GM12892 (cell line): ENCODE measurements around the gene CISD1.

Source experiments
- POLR2A ChIP-seq: IDR thresholded peaks from 2 replicates; pipeline ENCODE4 v1.6.1; 2011; ENCODE audit warnings: low read depth, low read length, control low read depth
- POLR2AphosphoS5 ChIP-seq: IDR thresholded peaks from 2 replicates; pipeline ENCODE4 v1.6.1; 2011; ENCODE audit warnings: low read depth, low read length, control low read depth
- TAF1 ChIP-seq: IDR thresholded peaks from 2 replicates; pipeline ENCODE4 v1.6.1; 2011; ENCODE audit warnings: low read depth, mild to moderate bottlenecking, control low read depth, low read length, borderline replicate concordance

GRCh38 chr10:58267713-58268453 is 1.1 kb upstream of the CISD1 start, which contains the start of gene IPMK:
- TF ChIP-seq POLR2AphosphoS5 (no peak), POLR2A (peak; percentile 37; the same call in 1 of the 2 replicates), TAF1 (0 out of 2 replicates have a peak, but pooled peaks have one; percentile 20)
